Adrenal gland (tissue), 12 donors: ENCODE data around the gene ZKSCAN8. TPM values are rescaled to one million over a fixed set of nuclear protein-coding genes. Genes with fewer than 3 reads are reported as not detected.

Source experiments
- DNase-seq, 7 donors: peaks; one replicate each; pipeline ENCODE4 v3.0.0-alpha.2; 2019 to 2020
- H3K27ac ChIP-seq, 5 donors: fragments of 200-600 bp; sonication (generic) in 4 of 5; 1 replicate in 3 of 5; 2 replicates in 2 of 5; pipeline versions ENCODE4 v1.5.1 to v1.8.0; 2016 to 2020; ENCODE audit warnings: mild to moderate bottlenecking in 1 of 5
- H3K27me3 ChIP-seq: fragments of 200-600 bp; 2 replicates; pipeline ENCODE4 v1.8.0; 2021
- H3K36me3 ChIP-seq, 2 donors: fragments of 200-600 bp; replicated peaks in 1 of 2; 1 replicate in 1 of 2; 2 replicates in 1 of 2; pipeline versions ENCODE4 v1.5.1 to v1.8.0; 2018 to 2022
- H3K4me1 ChIP-seq, 2 donors: fragments of 200-600 bp; replicated peaks in 1 of 2; 1 replicate in 1 of 2; 2 replicates in 1 of 2; pipeline versions ENCODE4 v1.5.1 to v1.8.0; 2018 to 2021
- H3K4me3 ChIP-seq, 4 donors: fragments of 200-600 bp; sonication (generic) in 3 of 4; one replicate each; pipeline ENCODE4 v1.5.1; 2016 to 2018
- H3K9me3 ChIP-seq, 3 donors: fragments of 200-600 bp; sonication (generic) in 1 of 3; replicated peaks in 1 of 3; 1 replicate in 2 of 3; 2 replicates in 1 of 3; pipeline versions ENCODE4 v1.5.1 to v1.8.0; 2016 to 2021
- CTCF ChIP-seq, 6 experiments: fragments of 450-650 bp in 4 of 6; fragments of 200-600 bp in 2 of 6; sonication (generic) in 1 of 6; IDR thresholded peaks; 1 replicate in 5 of 6; 2 replicates in 1 of 6; pipeline versions ENCODE4 v1.5.1 to v1.8.0; 2016 to 2021; ENCODE audit warnings: antibody characterized with exemption in 6 of 6, mild to moderate bottlenecking in 2 of 6, moderate library complexity in 1 of 6
- POLR2A ChIP-seq, 2 donors: fragments of 450-650 bp; IDR thresholded peaks; one replicate each; pipeline ENCODE4 v1.6.1; 2017; ENCODE audit warnings: antibody characterized with exemption in 2 of 2, mild to moderate bottlenecking in 2 of 2, moderate library complexity in 1 of 2
- WGBS, 4 donors: extraction: QIAGEN DNeasy Blood & Tissue Kit in 2 of 4; methylation state at CpG; one replicate each; pipeline versions ENCODE4 v1.1.5 to v1.1.7; 2013 to 2017; 5-methylcytosine and 5-hydroxymethylcytosine counted together
- intact Hi-C, 2 donors: fragments of 100-400 bp; cut with DNase I; formaldehyde crosslinking; loops; one replicate each; pipeline versions ENCODE4 v1.14.1 to v1.15.0; 2022 to 2023
- polyA plus RNA-seq, 3 donors: library from polyadenylated mRNA; stranded (reverse); fragments of 200-250 nt in 2 of 3; fragments of 350-450 nt in 1 of 3; fragmentation: Illumina TruSeq in 1 of 3; extraction: RNeasy Lipid Tissue Mini Kit (QIAGEN cat#74804) in 1 of 3; gene quantifications; one replicate each; pipeline ENCODE4 v1.2.3, GENCODE V29; 2013 to 2014
- total RNA-seq, 9 donors: library from RNA; depleted of rRNA in 4 of 9; stranded (reverse); fragments of >200 nt in 4 of 9; fragments of 120-200 nt in 1 of 9; fragmentation: NEBNext Ultra II Directional in 1 of 9; extraction: Animal tissue kit (Norgen Biotek cat#: 25700) in 1 of 9; gene quantifications; one replicate each; pipeline versions ENCODE4 v1.1.0 to v1.2.4, GENCODE V29; 2013 to 2023
- donor health status: healthy with polysubstance abuse.
- donor health status: Bipolar disorder and iron deficiency.
- donor health status: DM: yes; HTN: yes; CAD: no.
- donor health status: DM: no; HTN: no; CAD: no.
- donor health status: DM: no; HTN: no; CAD: no.
- donor health status: DM: yes; HTN: yes; CAD: no.

The ZKSCAN8 gene
- total and polyA plus RNA-seq, 12 donors = 3.5 to 26.1 (median 19.1) TPM

- TF ChIP-seq POLR2A (IDR thresholded peaks at IDR 0.05) (no peak), CTCF (IDR thresholded peaks at IDR 0.05) (no peak)
- no peak for DNase-seq
- H3K4me3 ChIP-seq = no peak overlapping the region
- 67 to 96% (median 81%) methylated on average over 1 of the region's 1 CpG for WGBS, 4 donors
- H3K27ac ChIP-seq = no peak overlapping the region
- H3K9me3 ChIP-seq = no peaks in the 10 kb centered on the region
- no peaks in the 10 kb centered on the region for H3K27me3 ChIP-seq
- H3K36me3 ChIP-seq = no peaks in the 10 kb centered on the region
- intact Hi-C loops = no loop called here
- H3K4me1 ChIP-seq = peaks cover 0 to 8% of the 10 kb centered on the region in 2 donors
Observed at GRCh38 chr6:28165563-28165962, 23.9 kb downstream of the ZKSCAN8 start.

GRCh38 chr6:28167068-28167467 is 25.4 kb downstream of the ZKSCAN8 start:
- Histone ChIP-seq H3K4me3 (no peak overlapping the region), H3K4me1 (peaks cover 0 to 2% of the 10 kb centered on the region in 2 donors), H3K9me3 (no peaks in the 10 kb centered on the region), H3K36me3 (no peaks in the 10 kb centered on the region), H3K27me3 (no peaks in the 10 kb centered on the region), H3K27ac (no peak overlapping the region)
- 81 to 90% (median 87%) methylated on average over 4 of the region's 4 CpGs for WGBS, 4 donors
- no peak for DNase-seq
- intact Hi-C loops = no loop called here
- no peak for TF ChIP-seq CTCF (IDR thresholded peaks at IDR 0.05)
- no peak for TF ChIP-seq POLR2A (IDR thresholded peaks at IDR 0.05)

GRCh38 chr6:28167926-28168325 is 26.2 kb downstream of the ZKSCAN8 start:
- no peak overlapping the region for H3K27ac ChIP-seq
- intact Hi-C loops = no loop called here
- no peaks in the 10 kb centered on the region for H3K4me1 ChIP-seq
- WGBS, 4 donors = 69 to 88% (median 77%) methylated on average over 1 of the region's 1 CpG
- H3K9me3 ChIP-seq = no peaks in the 10 kb centered on the region
- no peak for DNase-seq
- no peak overlapping the region for H3K4me3 ChIP-seq
- no peaks in the 10 kb centered on the region for H3K36me3 ChIP-seq
- TF ChIP-seq CTCF (IDR thresholded peaks at IDR 0.05) = no peak
- no peak for TF ChIP-seq POLR2A (IDR thresholded peaks at IDR 0.05)
- H3K27me3 ChIP-seq = no peaks in the 10 kb centered on the region

GRCh38 chr6:28171271-28171670 is 29.6 kb downstream of the ZKSCAN8 start:
- Histone ChIP-seq H3K36me3 (no peaks in the 10 kb centered on the region), H3K27ac (no peak overlapping the region), H3K4me3 (no peak overlapping the region), H3K4me1 (no peaks in the 10 kb centered on the region), H3K27me3 (no peaks in the 10 kb centered on the region), H3K9me3 (no peaks in the 10 kb centered on the region)
- TF ChIP-seq CTCF (IDR thresholded peaks at IDR 0.05) (no peak), POLR2A (IDR thresholded peaks at IDR 0.05) (no peak)
- intact Hi-C loops = no loop called here
- 86 to 91% (median 89%) methylated on average over 2 of the region's 2 CpGs for WGBS, 4 donors
- DNase-seq = no peak
